NCI-H1436 treated with DMSO at 0.1 percent for 48 hours (cell line): ENCODE results near the gene CYGB.
A peak's percentile ranks its signal among the peaks of the same experiment; 100 is the strongest.

ENCODE experiments used
- DNase-seq: peaks from one replicate; lab custom pipeline; 2025; lab: John Stamatoyannopoulos, UW

The CYGB gene

DNA sequence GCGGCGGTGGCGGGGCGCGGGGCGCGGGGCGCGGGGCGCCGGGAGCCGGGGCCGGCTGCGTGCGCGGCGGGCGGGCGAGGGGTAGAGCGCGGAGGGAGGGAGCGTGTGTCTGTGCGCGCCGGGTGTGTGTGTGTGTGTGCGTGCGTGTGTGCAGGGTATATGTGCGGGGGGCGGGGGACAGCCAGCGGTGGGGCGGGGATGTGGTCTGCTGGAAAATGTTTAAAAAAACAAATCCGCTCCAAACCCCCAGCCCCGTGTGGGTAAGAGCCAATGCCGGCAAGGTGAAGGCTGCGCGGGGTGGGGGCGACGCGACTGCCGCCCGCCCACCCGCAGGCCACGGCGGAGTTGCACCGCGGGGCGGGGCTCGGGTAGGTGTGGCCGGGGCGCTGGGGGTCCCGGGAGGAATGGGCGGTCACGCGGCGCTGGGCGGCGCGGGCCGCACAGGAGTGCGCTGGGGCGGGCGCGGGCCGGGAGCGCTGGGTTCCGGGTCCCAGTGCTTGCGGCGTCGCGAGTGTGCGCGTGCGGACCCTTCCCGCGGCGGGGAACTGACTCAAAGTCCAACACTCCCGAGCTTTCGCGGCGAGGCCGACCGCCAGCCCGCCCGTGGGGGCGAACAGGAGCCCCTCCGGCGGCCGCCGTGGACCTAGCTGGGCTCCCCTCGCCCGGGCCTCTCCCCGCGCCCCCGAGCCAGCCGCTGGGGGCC lies at the start of gene CYGB:
TSS of gene CYGB (minus strand) at position 132 of the 703 bp plus-strand sequence. CDS start 167 bp downstream, outside the sequence.
- DNase-seq, result no peak

DNA sequence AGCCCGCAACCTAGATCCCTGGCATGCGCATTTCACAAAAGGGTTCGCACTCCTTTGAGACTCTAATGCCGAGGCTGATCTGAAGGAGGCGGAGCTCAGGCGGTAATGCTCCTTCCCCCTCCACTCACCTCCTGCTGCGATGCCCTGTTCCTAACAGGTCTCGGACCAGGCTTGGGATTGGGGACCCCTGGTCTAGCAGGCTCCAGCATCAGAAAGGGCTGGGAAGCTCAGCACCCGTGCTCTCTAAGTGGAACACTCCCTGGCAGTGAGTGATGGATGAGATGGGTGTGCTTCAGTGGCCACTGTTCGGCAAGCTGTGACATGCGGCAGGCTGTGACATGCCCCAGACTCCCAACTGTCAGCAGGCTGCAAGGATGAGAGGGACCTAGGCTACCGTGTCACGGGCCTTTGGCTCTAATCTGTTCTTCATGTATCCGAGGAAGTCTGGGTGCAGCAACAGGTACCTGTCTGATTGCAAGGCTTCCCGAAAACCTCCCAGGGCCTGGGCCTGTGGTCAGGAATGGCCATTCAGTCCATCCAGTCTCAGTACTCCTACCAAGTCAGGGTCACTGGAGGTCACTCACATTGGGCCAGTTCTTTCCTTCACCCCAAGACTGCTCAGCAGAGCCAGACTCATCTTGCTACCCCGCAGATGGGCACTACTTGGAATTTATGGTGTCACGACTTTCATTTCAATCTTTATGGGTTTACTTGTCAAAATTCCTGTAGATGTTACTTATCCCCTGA lies 49.4 kb upstream of the CYGB start:
- DNase-seq, result peak; percentile 45

DNA sequence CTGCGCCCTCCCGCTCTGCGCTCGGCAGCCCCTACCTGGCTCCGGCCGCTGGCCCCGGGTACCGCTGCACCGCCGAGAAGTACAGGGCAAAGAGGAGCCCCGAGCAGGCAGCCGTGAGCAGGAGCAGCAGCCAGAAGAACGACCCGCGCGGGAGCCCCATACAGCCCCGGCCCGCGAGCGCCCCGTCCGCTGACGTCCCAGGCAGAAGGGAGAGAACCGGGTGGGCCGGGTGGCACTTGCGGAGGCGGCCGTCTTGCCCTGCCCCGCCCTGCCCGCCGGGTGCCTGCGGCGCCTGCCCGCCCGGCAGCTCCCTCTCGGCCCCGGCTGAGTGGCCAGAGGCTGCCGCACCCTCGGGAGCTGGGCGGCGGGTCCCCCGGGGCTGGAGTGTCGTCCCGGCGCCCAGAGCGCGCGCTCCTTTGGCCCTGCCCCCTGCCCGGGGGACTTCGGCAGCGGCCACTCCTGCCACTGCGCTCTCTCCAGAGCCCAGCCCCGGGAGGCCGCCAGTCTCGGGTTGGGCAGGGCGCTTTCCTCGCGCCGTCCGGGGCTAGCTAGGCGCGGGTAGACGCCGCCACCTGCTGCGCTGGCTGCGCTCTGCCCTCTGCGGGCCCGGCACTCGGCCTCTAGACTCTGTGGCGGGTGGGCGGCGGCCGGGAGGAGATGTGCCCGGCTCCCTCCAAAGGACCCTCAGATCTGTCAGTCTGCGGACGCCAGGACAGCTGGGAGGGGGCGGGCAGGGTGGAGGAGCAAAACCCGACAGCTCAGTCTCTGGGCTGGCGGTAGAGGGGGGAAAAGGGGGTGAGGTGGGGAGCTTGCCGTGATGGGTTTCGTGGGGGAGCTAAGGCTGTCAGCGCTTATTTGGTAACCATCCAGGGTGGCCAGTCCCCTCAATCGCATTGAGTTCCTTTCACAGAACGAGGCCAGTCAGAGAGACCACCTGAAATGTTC lies 48.4 kb upstream of the CYGB start, which contains the start of gene ST6GALNAC2:
TSS of gene ST6GALNAC2 (minus strand) at position 212 of the 945 bp plus-strand sequence. CDS start at position 160, 52 bp downstream.
- peak; percentile 20 for DNase-seq

DNA sequence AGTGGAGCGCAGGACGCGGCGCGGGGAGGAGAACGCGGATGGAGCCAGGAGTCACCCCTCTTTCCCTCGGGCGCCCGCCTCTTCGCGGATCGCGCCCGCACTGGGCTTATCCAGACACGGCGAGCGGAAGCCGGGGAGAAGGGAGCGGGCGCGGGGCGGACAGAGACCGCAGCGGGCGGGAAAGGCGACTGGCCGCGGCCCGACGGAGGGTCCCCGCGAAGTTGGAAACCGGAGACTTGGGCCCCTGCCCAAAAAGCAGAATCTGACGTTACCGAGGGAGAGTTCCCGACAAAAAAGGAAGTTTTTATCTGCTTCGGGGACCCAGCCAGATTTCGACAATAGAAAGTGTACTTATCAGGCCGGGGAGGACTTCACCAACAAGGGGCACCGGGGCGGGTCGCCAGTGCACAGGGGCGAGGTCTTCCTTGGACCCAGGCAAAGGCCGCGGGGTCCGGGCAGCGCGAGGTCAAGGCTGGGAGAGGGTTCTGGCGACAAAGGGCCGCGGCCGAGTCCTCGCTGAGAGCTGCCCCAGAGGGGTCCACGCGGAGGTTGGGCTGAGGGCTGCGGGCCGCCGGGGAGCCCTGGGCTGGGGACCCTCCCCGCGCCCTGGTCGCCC lies 47.6 kb upstream of the CYGB start:
- no peak for DNase-seq

DNA sequence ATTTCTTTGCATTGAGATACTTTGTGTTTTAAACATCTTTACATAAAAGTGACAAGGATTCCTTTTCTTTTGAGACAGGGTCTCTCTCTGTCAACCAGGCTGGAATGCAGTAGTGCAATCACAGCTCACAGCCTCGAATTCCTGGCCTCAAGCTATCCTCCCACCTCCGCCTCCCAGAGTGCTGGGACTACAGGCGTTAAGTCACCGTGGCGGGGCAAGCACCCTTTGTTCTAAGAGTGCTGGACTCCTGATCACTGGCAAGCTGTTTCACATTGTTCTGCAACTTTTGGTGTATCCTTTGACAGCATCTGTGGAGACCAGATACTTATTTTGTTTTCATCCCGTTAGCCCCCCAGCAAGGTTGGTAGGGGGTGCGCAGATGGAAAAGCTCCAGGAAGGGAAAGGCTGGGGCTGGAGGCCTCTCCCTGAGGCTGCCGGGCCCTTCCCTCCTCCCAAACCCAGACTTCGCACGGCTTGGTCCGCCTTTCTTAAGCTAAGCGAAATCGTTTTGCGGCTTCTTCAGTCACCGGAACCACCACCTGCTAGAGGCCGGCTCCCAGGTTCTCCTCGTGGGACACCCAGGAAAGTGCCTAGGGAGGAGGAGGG lies 47.0 kb upstream of the CYGB start:
- no peak for DNase-seq

DNA sequence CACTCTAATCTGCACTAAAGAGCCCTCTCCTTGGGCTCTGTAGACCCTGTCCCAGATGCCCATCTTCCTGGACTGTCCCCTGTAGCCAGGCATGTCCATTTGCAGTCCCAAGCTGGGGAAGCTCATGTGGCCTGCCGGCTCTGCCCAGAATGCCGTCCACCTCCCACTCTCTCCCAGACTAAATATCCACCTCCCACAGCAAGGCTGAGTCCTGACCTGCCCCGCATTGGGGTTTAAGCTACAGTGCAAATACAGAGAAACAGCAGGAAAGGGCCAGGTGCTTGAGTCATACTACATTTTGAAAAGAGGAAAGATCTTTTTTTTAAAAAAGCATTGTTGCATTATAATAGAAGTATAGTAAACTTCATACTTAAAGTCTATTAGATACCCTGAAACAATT lies 45.2 kb upstream of the CYGB start:
- no peak for DNase-seq

DNA sequence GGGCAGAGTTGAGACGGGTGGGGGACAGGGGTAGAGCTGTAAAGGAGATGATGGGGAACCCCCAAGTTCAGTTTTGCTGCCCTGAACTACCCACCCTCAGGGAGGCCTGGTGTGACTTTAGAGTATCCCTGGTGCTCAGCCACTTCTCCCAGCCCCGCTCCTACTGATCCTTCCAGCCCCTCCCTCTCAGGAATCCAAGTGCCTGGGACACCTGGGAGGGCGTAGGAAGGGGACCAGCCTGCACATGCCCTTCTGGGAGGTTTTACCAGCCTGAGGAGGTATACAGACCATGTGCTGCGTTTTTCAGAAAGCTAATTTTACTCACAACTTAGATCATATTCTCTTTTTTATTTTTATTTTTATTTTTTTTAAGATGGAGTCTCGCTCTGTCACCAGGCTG lies 44.0 kb upstream of the CYGB start:
- DNase-seq, result no peak

DNA sequence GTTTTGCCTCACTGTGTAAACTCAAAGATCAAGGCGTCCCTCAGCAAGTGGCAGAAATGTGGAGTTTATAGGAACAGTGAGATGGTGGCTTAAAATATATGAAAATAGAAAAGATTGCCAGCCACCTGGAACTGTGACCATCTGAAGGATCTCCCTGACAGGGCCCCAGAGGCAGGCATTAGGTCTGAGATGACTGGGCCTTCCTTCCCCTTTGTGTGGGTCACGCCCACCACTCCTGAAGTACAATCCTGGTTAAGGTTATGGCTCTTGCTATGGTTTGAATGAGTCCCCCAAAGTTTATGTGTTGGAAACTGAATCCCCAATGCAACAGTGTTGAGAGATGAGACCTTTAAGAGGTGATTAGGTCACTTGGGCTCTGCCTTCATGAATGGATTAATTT lies 41.8 kb upstream of the CYGB start:
- DNase-seq, result no peak

DNA sequence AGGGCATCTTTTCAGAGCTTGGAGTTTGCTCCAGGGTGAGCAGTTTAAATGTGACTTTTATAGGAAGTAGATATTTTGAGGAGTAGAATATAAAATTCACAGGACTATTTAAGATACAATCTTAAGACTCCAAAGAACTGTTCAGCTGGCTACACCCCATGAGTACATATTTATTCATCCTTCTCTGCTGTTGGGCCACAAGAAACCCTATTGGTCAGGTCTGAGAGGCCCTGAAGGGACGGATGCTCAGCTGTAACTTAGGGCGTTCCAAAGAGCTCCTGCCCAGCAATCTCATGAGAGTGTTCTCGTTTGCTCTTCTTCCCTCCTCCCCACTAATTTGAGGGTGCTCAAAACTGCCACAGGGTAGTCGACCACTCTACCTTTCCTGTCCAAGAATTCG lies 40.9 kb upstream of the CYGB start:
- no peak for DNase-seq

DNA sequence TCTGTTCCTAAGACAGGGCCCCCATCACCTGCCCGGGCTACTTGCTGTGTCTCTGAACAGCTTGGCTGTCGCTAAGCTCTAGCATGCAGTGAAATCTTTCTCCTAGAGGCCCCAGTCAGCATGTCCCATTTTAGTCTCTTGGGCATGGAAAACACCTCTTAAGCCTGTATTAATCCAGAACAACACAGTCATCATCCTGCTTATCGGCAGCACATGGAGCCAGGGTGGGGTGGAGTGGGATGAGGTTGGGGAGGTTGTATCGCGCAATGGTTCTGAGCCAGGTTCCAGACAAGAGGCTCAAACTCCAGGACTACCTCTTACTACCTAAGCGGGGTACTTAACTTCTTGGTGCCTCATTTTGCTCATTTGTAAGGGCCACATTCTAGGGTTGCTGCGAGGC lies 40.4 kb upstream of the CYGB start:
- no peak for DNase-seq

DNA sequence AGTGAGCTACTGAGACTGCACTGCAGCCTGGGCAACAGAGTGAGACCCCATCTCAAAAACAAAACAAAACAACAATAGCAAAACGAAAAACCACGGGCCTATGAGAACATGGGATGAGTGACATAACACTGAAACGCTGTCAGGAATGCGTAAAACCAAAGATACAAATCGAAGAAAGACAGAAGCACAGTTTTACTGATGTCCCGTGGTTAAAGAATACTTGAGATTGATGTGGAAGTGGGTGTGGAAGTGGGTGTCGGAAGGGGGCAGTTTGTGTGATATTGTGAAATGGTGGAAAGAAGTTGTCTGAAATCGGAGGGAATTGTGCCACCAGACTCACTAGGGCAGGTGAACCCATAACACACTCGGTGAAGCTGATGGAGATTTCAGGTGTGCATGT lies 38.7 kb upstream of the CYGB start:
- DNase-seq, result no peak

DNA sequence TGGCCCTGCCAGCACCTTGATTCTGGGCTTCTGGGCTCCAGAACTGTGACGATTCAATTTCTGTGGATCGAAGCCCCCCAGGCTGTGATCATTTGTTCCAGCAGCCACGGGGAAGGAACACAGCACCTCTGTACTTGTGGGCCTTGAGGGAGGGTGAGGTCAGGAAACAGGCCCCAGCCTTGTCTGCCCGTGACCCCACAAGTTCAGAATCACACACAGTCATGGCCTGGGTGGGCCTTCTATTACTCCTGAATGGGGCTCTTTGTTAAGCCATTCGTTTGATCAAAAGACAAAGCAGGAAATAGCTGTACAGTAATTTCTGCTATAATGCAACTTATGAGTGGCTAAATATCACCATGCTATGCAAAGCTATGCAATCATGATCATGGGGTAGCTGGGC lies 38.1 kb upstream of the CYGB start:
- no peak for DNase-seq

DNA sequence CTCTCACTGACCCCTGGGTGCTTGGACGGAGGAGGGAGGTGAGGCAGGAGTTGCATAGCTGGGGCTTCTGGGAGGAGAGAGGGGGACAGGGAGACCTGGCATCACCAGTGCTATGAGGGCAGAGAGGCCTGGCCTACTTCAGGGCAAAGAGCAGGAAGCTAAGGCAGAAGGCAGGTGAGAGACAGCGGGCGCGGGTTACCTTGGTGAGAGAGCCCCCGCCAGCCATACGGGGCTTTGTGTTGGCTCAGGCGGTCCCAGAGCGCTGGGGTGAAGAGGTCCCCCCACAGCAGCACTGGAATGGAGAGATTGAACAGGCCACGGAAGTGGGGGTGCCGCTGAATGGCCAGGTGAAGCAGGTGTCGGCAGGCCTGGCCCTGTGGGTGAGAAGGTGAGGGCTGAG lies 36.7 kb upstream of the CYGB start:
- no peak for DNase-seq

DNA sequence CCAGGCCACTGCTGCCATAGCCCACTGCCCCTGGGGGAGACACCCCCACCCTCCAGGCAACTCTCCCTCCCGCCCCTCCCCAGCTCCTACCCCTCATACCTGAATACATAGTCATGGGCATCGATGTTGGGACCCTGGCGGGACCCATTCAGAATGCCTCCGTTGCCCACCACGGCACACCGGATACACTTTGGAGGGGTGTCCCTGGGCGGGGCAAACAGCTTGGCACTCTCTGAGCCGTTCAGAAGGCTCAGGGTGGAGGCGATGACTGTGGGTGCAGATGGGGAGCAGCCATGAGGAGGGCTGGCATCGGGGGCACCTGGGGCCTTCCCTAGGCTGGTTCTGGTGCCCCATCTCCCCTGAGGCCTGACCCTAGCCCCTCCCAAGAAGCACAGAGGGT lies 35.6 kb upstream of the CYGB start:
- no peak for DNase-seq

DNA sequence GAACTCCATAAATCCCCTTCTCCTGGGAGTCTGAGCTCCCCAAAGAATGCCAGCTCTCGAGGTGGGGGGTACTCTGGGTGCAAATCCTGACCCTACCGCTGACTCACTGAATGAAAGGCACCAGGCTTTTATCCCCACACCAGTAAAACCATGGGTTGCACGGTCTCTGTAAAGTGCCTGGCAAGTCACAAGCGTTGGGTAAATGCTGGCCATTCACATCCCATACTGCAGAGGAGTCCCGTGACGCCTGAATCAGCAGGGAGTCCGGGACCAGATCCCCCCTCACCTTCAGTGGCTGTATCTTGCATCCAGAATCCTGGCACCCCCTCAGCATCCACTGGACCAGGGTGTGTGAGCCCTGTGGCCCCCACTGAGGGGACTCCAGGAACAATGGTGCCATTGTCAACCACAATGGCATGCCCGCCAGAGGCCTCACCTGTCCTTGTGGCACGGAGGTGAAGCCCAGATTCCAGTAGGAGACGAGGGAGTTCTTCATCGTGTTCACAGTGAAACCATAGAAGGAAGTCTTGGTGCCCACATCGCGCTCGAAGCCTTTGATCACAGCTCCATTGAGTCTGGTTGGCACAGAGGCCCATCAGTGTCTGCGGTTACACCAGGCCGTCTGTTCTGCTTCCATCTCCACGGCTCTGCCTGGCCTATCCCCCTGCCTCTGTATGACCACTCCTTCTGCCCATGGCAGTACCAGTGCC lies 34.8 kb upstream of the CYGB start:
- no peak for DNase-seq

DNA sequence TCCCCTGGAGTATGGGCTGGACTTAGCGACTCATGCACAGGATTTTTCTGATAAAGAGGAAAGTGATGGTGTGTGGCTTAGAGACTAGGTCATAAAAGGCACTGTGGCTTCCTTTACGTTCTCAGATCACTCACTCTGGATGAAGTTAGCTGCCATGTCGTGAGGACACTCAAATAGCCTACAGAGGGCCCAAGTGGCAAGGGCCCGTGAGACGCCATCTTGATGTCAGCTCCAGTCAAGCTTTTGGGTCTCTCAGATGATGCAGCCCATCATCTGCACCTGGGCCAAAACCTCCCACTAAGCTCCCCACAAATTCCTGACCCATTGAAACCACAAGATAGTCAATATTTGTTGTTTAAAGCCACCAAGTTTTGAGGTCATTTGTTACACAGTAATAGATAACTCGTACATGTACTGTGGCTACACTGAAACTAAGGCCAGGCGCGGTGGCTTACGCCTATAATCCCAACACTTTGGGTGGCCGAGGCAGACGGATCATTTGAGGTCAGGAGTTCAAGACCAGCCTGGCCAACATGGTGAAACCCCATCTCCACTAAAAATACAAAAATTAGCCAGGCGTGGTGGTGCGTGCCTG lies 33.5 kb upstream of the CYGB start:
- no peak for DNase-seq

DNA sequence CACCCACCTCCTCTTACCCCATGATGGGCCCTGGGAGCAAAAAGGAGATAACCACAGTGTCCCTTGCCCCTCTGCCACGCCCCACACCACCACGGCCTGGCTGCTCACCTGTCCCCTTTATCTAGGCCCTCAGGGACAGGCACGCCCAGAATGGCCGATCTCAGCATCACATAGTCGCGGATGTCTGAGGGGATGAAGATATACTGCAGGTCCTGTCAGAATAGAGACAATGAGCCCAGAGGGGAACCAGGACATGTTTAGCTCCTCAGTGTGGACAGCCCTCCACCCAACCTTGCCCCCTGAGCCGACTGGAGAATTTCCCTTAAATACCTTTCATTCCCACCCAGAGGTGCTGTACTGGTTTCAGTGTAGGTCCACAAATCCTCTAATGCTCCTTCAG lies 32.9 kb upstream of the CYGB start:
- DNase-seq, result no peak

DNA sequence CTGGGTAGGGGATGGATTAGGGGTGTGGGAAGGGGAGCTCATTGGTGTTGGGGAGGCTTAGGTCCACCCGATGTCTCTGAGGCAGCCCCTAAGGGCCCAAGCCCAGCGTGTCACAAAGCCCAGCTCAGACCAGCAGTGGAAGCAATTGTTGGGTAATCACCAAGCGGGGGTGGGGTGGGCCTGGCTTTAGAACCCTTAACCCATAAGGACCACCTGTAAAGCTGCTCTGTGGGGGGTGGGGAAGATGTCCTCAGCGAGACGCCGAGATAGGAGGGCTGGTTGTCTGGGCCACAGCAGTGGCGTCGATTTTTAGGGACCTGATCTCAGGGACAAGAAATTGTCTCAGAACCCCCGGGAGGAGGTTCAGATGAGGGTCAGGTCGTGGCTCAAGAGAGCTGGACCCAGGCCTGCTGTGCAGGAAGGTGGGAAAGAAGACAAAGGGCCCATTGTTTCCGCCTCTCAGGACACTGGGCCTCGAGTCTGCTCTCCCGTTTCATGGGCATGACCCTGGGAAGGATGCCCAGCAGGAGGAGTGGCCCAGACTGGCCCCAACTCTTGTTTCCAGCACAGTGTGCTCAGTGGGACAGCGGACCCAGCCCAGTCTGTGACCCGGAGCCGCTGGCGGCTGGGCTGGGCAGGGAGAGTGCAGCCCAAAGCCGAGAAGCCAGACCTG lies 32.2 kb upstream of the CYGB start:
- DNase-seq, result no peak

DNA sequence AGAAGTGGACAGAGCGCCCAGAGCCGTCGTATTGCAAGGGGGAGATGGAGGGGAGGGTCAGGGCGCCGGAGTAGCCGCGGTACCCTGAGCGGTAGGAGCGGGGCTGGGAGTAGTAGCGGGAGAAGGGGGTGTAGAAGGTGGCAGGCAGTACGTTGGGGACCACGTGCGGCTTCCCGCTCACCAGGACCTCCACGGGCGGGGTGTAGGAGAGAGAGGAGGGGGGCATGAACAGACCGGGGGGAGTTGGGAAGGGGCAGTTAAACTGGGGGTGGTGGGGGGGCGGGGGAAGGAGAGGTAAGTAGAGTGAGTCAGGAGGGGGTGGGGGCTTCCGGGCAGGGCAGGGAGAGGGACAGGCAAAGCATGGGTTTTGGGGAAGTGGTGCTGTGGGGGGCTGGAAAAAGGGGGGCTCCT lies 31.3 kb upstream of the CYGB start:
- no peak for DNase-seq
